ENCODE results near the gene LCE1A. TPM values are rescaled to one million over a fixed set of nuclear protein-coding genes. Genes with fewer than 3 reads are reported as not detected.

Gene LCE1A
- total RNA-seq, 4 donors from 2014 or later = 69.4 to 516 (median 417) TPM

DNA sequence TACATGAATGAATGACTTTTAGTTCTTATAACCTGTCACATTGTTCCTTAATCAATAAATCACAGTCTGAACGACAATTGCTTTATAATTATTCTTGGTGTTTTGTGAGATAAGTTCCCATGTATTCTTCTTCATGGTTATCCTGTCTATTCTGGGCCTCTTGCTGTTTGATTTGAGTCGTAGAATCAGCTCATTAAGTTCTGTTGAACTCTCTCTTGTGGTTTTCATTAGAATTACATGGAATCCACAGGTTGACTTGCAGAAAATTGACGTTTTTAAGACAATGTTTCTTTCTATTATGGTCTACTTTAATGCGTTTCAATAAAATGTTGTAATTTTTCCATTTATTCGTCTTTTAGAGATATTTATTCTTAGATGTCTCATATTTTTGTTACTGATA, 4.0 kb upstream of the LCE1A start:
- Histone ChIP-seq H3K27me3 (no peaks in the 10 kb centered on the region), H3K27ac (no peak overlapping the region), H3K4me3 (no peak overlapping the region), H3K36me3 (no peaks in the 10 kb centered on the region), H3K9me3 (no peaks in the 10 kb centered on the region), H3K4me1 (no peaks in the 10 kb centered on the region)
- DNase-seq (ENCODE audit: low spot score in 2 of 2) = no peak
- 58% methylated on average over 5 of the region's 5 CpGs for WGBS
- TF ChIP-seq POLR2A (IDR thresholded peaks at IDR 0.05) (no peak), EP300 (IDR thresholded peaks at IDR 0.05) (no peak)
- TF ChIP-seq, protein P1, sequence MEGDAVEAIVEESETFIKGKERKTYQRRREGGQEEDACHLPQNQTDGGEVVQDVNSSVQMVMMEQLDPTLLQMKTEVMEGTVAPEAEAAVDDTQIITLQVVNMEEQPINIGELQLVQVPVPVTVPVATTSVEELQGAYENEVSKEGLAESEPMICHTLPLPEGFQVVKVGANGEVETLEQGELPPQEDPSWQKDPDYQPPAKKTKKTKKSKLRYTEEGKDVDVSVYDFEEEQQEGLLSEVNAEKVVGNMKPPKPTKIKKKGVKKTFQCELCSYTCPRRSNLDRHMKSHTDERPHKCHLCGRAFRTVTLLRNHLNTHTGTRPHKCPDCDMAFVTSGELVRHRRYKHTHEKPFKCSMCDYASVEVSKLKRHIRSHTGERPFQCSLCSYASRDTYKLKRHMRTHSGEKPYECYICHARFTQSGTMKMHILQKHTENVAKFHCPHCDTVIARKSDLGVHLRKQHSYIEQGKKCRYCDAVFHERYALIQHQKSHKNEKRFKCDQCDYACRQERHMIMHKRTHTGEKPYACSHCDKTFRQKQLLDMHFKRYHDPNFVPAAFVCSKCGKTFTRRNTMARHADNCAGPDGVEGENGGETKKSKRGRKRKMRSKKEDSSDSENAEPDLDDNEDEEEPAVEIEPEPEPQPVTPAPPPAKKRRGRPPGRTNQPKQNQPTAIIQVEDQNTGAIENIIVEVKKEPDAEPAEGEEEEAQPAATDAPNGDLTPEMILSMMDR (IDR thresholded peaks at IDR 0.05) = no peak

DNA sequence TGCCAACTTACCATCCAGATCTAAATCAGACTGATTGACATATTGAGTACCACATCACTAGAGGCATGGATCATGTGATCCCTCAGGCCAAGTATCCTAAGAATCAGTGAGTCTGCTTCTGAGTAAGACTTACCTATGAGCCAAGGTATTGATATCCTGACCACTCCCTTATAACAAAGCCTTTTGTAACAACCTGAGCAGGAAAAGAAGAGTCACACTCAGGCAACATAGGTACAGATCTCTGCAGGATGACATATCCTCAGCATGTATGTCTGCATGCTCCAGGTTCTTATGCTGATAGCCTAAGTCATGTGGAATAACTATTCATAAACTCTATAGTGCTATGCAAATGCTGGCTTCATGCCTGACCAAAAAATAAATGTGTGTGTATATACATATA, 2.3 kb upstream of the LCE1A start:
- H3K27ac ChIP-seq = no peak overlapping the region
- no peaks in the 10 kb centered on the region for H3K4me1 ChIP-seq
- no peak overlapping the region for H3K4me3 ChIP-seq
- H3K27me3 ChIP-seq = no peaks in the 10 kb centered on the region
- no peaks in the 10 kb centered on the region for H3K9me3 ChIP-seq
- no peak for DNase-seq (ENCODE audit: low spot score in 2 of 2)
- H3K36me3 ChIP-seq = no peaks in the 10 kb centered on the region
- TF ChIP-seq POLR2A (IDR thresholded peaks at IDR 0.05) (no peak), EP300 (IDR thresholded peaks at IDR 0.05) (no peak), POLR2AphosphoS5 (IDR thresholded peaks at IDR 0.05) (no peak)
- TF ChIP-seq, protein P1 (IDR thresholded peaks at IDR 0.05) = no peak

DNA sequence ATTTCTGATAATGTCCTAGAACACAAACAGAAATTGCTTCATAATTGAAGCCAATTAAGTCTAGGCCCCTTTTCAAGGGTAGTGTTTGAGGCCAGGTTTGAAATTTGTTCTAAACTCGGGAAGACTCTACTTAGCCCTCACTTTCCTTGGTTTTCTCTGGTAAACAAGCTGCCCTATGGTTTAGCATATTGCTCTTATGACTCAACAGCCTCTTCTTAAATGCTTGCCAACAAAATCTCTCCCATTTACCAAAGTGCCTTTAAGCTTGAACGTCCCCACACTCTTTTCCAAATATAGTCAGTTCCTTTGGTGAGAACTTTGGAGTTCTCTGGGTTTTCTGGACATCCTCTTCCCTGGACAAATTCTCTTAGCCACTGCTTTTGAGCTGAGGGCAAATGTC, 9.6 kb downstream of the LCE1A start:
- H3K4me3 ChIP-seq = no peak overlapping the region
- 43% methylated on average over 2 of the region's 2 CpGs for WGBS
- H3K27me3 ChIP-seq = no peaks in the 10 kb centered on the region
- no peaks in the 10 kb centered on the region for H3K4me1 ChIP-seq
- no peak overlapping the region for H3K27ac ChIP-seq
- no peak for DNase-seq (ENCODE audit: low spot score in 2 of 2)
- H3K36me3 ChIP-seq = no peaks in the 10 kb centered on the region
- H3K9me3 ChIP-seq = no peaks in the 10 kb centered on the region
- TF ChIP-seq POLR2AphosphoS5 (IDR thresholded peaks at IDR 0.05) (no peak), EP300 (IDR thresholded peaks at IDR 0.05) (no peak), POLR2A (IDR thresholded peaks at IDR 0.05) (no peak)
- TF ChIP-seq, protein P1 (IDR thresholded peaks at IDR 0.05) = no peak

DNA sequence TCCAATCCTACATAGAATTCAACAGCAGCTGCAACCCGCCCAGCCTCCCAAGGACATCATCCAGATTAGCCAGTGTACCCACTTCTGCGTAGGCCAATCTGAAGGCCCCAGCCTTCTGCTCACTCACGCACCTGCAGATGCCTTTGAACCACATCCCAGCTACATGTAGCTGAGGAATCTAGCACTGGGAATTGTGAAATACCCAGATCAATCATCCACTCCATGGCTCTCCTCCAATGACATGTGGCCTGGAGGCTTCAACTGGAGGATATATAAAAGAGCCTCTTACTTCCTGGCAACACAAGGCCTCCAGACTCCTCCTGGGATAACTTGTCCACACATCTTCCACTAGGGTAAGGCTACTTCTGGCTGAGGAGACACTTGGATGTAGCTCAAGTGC, 15.3 kb downstream of the LCE1A start, which contains the start of gene LCE6A:
Gene LCE6A, plus strand, starts transcription at position 301 of the 400 bp plus-strand sequence. CDS start 665 bp downstream, outside the sequence.
- Histone ChIP-seq H3K36me3 (no peaks in the 10 kb centered on the region), H3K4me1 (peaks cover 2% of the 10 kb centered on the region), H3K9me3 (no peaks in the 10 kb centered on the region), H3K4me3 (no peak within 1 kb of the TSS), H3K27ac (no peak within 1 kb of the TSS), H3K27me3 (no peaks in the 10 kb centered on the region)
- no peak for DNase-seq (ENCODE audit: low spot score in 2 of 2)
- TF ChIP-seq, protein P1 (IDR thresholded peaks at IDR 0.05) = no peak
- no CpG with 5 or more reads among the region's 3 CpGs for WGBS

DNA sequence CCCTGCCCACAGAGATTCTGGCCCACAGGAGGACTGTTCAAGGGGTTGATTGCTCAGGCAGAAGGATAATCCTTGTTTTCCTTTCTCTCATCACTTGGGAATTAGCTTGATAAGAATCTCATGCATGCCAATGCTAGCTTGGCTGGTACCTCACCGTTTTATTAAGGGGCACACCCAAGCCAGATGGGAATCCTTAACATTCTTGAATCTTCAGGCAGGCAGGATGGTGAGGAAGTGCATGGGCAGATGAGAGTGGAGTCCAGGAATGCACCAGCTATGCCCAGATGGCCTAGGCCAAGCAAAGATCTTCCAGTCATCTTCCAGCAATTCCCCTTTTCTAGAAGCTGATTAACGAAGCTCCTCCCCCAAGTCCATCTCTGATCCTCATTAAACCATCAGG, 28.4 kb downstream of the LCE1A start:
- DNase-seq (ENCODE audit: low spot score in 2 of 2) = no peak
- Histone ChIP-seq H3K4me1 (peaks cover 6% of the 10 kb centered on the region), H3K27ac (no peak overlapping the region), H3K9me3 (no peaks in the 10 kb centered on the region), H3K36me3 (no peaks in the 10 kb centered on the region), H3K27me3 (no peaks in the 10 kb centered on the region), H3K4me3 (no peak overlapping the region)
- WGBS = 32% methylated on average over 2 of the region's 2 CpGs
- TF ChIP-seq EP300 (IDR thresholded peaks at IDR 0.05) (no peak), POLR2A (IDR thresholded peaks at IDR 0.05) (no peak), POLR2AphosphoS5 (IDR thresholded peaks at IDR 0.05) (no peak)
- TF ChIP-seq, protein P1 (IDR thresholded peaks at IDR 0.05) = no peak
